Measurements from ENCODE around the gene LAGE3.

LAGE3 gene

DNA sequence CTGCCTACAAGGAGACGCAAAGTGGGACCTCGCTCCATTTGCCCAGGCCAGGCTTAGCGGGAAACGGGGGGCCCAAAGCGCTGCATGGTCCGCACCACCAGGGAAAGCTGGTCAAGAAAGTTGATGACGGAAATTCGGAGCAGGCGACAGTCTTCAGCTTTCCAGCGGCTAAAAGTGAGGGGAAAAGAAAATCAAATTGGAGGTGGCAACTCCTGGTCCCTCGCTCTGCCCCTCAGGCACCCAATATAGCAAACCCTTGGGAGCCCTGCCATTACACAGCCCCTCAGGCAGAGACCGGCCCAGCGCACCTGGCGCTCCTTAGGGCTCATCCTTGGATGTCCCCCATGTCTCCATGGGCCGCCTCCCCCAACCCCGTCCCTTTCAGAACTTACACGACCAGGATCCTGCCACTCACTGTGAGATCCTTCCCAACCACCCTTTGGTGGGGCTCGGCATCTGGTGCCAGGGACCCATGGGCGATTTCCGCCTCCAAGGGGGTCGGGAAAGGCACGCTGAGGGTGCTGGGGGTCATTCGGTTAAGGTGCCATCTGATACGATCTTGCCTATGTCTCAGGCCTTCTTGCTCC, 1.1 kb downstream of the LAGE3 start:
- H3K4me3 ChIP-seq (ENCODE audit: low read depth, low read length): peak overlapping the region; percentile 21

- no peak overlapping the region for H3K4me3 ChIP-seq (ENCODE audit: low read depth, low read length)
Observed at GRCh38 chrX:154476821-154477220, 2.3 kb downstream of the LAGE3 start.

GRCh38 chrX:154473683-154474082, 5.4 kb downstream of the LAGE3 start:
- H3K4me3 ChIP-seq (ENCODE audit: low read depth, low read length): no peak overlapping the region

GRCh38 chrX:154472685-154473632, 6.1 kb downstream of the LAGE3 start:
- H3K4me3 ChIP-seq (ENCODE audit: low read depth, low read length): no peak overlapping the region

DNA sequence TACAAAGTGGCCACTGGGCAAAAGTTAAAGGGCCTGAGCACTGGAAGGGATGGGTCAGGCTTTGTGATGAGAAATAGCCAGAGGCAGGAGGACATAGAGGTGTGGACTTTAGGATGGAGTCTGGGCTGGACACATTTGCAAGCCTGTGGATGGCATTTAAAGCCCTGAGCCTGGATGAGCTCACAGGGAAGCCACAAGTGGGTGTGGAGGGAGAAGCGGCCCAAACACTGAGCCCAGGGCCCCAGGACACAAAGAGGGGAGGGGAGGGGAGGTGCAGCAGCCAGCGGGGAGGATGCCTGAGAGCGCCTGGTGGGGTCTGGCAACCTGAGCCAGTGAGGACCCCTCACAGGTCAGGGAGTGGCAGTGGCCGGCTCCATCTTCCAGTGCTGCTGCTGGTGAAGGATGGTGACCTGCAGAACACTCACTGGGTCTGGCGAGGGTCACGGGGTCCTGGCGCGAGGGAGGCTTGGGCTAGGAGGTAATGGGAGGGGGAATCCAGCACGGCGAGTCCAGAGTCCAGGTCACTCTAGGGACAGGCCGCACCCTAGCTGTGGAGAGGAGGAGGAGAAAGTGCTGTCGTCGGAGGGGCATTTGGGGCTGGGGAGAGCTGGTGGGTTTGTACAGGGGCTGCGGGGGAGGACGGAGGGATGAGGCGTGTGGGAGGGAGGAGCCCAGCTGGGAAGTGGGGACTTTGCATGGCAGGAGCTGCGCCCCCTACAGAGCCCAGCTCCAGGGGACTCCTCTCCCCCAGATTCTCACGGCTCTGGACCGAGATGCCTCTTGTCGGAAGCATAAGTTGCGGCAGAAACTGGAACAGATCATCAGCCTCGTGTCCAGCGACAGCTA, 7.0 kb downstream of the LAGE3 start:
- H3K4me3 ChIP-seq (ENCODE audit: low read depth, low read length): no peak overlapping the region

DNA sequence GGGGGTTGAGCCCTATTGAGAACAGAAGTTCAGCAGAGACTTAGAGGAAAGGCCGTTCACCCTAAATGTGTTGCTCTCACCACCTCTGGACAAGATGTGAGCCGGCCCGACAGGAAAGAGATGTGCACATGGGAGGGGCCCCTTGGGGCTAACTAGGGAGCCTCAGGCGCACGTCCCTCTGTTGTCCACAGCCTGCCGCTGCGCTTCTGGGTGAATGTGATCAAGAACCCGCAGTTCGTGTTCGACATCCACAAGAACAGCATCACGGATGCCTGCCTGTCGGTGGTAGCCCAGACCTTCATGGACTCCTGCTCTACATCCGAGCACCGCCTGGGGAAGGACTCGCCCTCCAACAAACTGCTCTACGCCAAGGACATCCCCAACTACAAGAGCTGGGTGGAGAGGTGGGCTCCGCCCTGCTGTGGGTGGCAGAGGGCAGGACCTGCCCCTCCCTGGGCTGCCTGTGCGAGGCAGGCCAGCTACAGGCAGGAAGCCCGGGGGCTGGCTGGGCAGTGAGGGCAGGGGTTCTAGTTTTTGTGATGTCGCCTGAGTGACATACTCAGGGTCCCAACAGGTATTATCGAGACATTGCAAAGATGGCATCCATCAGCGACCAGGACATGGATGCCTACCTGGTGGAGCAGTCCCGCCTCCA, 8.0 kb downstream of the LAGE3 start:
- no peak overlapping the region for H3K4me3 ChIP-seq (ENCODE audit: low read depth, low read length)

DNA sequence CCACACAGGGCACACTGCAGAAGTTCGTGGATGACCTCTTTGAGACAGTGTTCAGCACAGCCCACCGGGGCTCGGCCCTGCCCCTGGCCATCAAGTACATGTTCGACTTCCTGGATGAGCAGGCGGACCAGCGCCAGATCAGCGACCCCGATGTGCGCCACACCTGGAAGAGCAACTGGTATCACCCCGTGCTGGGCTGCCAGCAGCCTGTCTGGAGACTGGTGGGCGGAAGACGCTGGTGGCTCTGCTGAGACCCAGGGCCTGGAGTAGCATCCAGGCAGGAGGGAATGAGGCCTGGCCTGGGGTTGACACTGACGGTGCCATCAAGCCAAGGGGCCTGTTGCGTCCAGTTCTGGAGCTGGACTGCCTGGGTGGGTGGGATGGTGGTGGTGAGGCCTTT, 8.6 kb downstream of the LAGE3 start:
- H3K4me3 ChIP-seq (ENCODE audit: low read depth, low read length): no peak overlapping the region

DNA sequence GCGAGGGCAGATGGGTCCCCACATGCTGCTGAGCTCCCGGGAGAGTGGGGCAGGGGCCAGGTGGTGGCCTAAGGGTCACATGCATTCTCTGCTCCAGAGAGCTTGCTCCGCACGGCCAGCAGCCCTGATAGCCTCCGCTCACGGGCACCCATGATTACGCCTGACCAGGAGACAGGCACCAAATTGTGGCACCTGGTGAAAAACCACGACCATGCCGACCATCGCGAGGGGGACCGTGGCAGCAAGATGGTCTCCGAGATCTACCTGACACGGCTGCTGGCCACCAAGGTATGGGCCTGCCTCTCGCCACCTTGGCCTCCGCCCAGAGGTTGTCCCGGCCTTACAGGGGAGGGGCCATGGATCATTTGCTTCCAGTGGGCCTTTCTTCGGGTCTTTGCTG, 9.2 kb downstream of the LAGE3 start:
- H3K4me3 ChIP-seq (ENCODE audit: low read depth, low read length): no peak overlapping the region

GRCh38 chrX:154469114-154469513, 10.0 kb downstream of the LAGE3 start:
- no peak overlapping the region for H3K4me3 ChIP-seq (ENCODE audit: low read depth, low read length)

- no peak overlapping the region for H3K4me3 ChIP-seq (ENCODE audit: low read depth, low read length)
Observed at GRCh38 chrX:154468217-154468616, 10.9 kb downstream of the LAGE3 start.

DNA sequence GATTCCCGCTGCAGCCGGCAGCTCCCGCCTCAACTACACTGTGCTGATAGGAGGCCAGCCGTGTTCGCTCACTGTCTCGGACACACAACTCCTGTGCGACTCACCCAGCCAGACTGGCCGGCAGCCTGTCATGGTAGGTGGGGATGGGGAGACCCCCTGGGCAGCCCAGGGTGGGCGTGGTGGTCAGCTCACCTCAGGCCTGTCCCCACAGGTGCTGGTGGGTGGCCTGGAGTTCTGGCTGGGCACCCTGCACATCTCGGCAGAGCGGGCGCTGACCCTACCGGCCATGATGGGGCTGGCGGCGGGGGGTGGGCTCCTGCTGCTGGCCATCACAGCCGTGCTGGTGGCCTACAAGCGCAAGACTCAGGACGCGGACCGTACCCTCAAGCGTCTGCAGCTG, 11.5 kb downstream of the LAGE3 start:
- H3K4me3 ChIP-seq (ENCODE audit: low read depth, low read length): no peak overlapping the region

- no peak overlapping the region for H3K4me3 ChIP-seq (ENCODE audit: low read depth, low read length)
Observed at GRCh38 chrX:154466907-154467306, 12.2 kb downstream of the LAGE3 start.

DNA sequence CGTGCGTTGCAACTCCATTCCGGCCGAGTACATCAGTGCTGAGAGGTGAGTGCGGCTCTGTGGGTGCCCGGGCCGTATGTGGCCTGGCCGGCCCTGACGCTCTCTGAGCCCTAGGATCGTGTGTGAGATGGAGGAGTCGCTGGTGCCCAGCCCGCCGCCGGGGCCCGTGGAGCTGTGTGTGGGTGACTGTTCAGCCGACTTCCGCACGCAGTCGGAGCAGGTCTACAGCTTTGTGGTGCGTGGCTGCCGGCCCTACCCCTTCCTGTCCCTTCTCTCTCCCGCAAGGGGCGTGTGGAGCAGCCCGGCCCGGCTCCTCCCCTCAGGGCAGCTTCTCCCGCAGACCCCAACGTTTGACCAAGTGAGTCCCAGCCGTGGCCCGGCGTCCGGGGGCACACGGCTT, 13.0 kb downstream of the LAGE3 start:
- H3K4me3 ChIP-seq (ENCODE audit: low read depth, low read length): no peak overlapping the region

DNA sequence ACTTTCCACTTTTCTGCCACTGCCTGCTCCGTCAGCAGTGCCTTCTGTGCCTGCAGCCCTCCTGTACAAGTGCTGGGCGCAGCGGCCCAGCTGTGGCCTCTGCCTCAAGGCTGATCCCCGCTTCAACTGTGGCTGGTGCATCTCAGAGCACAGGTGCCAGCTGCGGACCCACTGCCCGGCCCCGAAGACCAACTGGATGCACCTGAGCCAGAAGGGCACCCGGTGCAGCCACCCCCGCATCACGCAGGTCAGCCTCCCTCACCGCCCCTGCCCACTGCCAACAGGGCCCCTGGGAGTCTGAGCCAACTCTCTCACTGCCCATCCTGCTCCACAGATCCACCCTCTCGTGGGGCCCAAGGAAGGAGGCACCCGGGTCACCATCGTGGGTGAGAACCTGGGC, 13.5 kb downstream of the LAGE3 start:
- no peak overlapping the region for H3K4me3 ChIP-seq (ENCODE audit: low read depth, low read length)

DNA sequence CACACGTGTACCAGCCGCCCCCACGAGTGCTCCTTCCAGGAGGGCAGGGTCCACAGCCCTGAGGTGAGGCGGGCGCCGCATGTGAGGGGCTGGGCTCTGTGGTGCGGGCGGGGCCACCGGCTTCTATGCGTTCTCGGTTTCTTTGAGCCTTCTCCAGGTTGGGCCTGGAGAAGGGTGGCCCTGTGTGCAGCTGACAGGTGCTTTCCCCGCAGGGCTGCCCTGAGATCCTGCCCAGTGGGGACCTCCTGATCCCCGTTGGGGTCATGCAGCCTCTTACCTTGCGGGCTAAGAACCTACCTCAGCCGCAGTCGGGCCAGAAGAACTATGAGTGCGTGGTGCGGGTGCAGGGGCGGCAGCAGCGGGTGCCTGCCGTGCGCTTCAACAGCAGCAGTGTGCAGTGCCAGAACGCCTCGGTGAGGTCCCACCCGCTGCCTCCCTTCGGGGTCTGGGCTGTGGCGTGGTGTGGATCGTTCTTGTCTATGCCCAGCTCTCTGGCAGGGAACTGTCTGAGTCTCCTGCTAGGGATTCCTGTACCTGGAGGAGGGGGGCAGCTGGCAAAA, 14.2 kb downstream of the LAGE3 start:
- no peak overlapping the region for H3K4me3 ChIP-seq (ENCODE audit: low read depth, low read length)

GRCh38 chrX:154463611-154464220, 15.4 kb downstream of the LAGE3 start:
- H3K4me3 ChIP-seq (ENCODE audit: low read depth, low read length): no peak overlapping the region

- no peak overlapping the region for H3K4me3 ChIP-seq (ENCODE audit: low read depth, low read length)
Observed at GRCh38 chrX:154462396-154462795, 16.7 kb downstream of the LAGE3 start.

- H3K4me3 ChIP-seq (ENCODE audit: low read depth, low read length): no peak overlapping the region
Observed at GRCh38 chrX:154460326-154460725, 18.8 kb downstream of the LAGE3 start.

- H3K4me3 ChIP-seq (ENCODE audit: low read depth, low read length): no peak overlapping the region
Observed at GRCh38 chrX:154459832-154460231, 19.2 kb downstream of the LAGE3 start.
